ENCODE data around the gene MOK. TPM values are rescaled to one million over a fixed set of nuclear protein-coding genes. Genes with fewer than 3 reads are reported as not detected.
A peak's percentile ranks its signal among the peaks of the same experiment; 100 is the strongest.
"Not testable (repeated sequence)": the region's sequence is repeated elsewhere in the genome, so short reads cannot be mapped to it uniquely, and the experiment has no call there.

MOK gene
- 6.9 and 7.6 TPM in 2 replicates for total RNA-seq

GRCh38 chr14:102304611-102305506, at the start of gene MOK:
Gene MOK, minus strand, starts transcription at chr14:102305164. Its CDS starts 196 bp downstream, at chr14:102304968.
- DNase-seq: peak; percentile 100
- H3K4me1 Mint-ChIP-seq: peaks cover 8% of the 10 kb centered on the region
- no peaks in the 10 kb centered on the region for H3K9me3 Mint-ChIP-seq
- H3K36me3 Mint-ChIP-seq (ENCODE audit: low read depth): peaks cover 3% of the 10 kb centered on the region
- H3K27me3 Mint-ChIP-seq: peaks cover 22% of the 10 kb centered on the region
- H3K4me3 Mint-ChIP-seq: peak within 1 kb of the TSS; percentile 92
- intact Hi-C loops (cut with micrococcal nuclease): loop anchor here (1.0 kb wide), 1 partner anchor 9 kb away; no protein-coding TSS in a partner anchor
- peak within 1 kb of the TSS; percentile 96 for H3K27ac Mint-ChIP-seq

- intact Hi-C loops (cut with micrococcal nuclease): no loop called here
- Mint-ChIP-seq H3K9me3 (no peaks in the 10 kb centered on the region), H3K4me1 (no peaks in the 10 kb centered on the region), H3K27ac (no peak overlapping the region), H3K36me3 (ENCODE audit: low read depth) (peaks cover 58% of the 10 kb centered on the region), H3K27me3 (no peaks in the 10 kb centered on the region), H3K4me3 (no peak overlapping the region)
- DNase-seq: no peak
Observed at GRCh38 chr14:102353126-102353619, 48.2 kb upstream of the MOK start.

GRCh38 chr14:102352213-102352612, 47.2 kb upstream of the MOK start:
- no peak for DNase-seq
- no peak overlapping the region for H3K4me3 Mint-ChIP-seq
- H3K27me3 Mint-ChIP-seq: no peaks in the 10 kb centered on the region
- intact Hi-C loops (cut with micrococcal nuclease): no loop called here
- peaks cover 57% of the 10 kb centered on the region for H3K36me3 Mint-ChIP-seq (ENCODE audit: low read depth)
- H3K27ac Mint-ChIP-seq: no peak overlapping the region
- no peaks in the 10 kb centered on the region for H3K9me3 Mint-ChIP-seq
- no peaks in the 10 kb centered on the region for H3K4me1 Mint-ChIP-seq

- peaks cover 53% of the 10 kb centered on the region for H3K36me3 Mint-ChIP-seq (ENCODE audit: low read depth)
- H3K4me3 Mint-ChIP-seq; H3K4me1 Mint-ChIP-seq; H3K27ac Mint-ChIP-seq; intact Hi-C loops (cut with micrococcal nuclease); DNase-seq; H3K9me3 Mint-ChIP-seq; H3K27me3 Mint-ChIP-seq: not testable (repeated sequence)
Observed at GRCh38 chr14:102351593-102351992, 46.6 kb upstream of the MOK start.

- no peaks in the 10 kb centered on the region for H3K9me3 Mint-ChIP-seq
- no peaks in the 10 kb centered on the region for H3K27me3 Mint-ChIP-seq
- no peak for DNase-seq
- peaks cover 52% of the 10 kb centered on the region for H3K36me3 Mint-ChIP-seq (ENCODE audit: low read depth)
- H3K4me1 Mint-ChIP-seq: no peaks in the 10 kb centered on the region
- H3K4me3 Mint-ChIP-seq: no peak overlapping the region
- intact Hi-C loops (cut with micrococcal nuclease): no loop called here
- no peak overlapping the region for H3K27ac Mint-ChIP-seq
Observed at GRCh38 chr14:102351023-102351422, 46.1 kb upstream of the MOK start.

GRCh38 chr14:102348376-102348775, 43.4 kb upstream of the MOK start:
- intact Hi-C loops (cut with micrococcal nuclease): no loop called here
- Mint-ChIP-seq H3K27me3 (no peaks in the 10 kb centered on the region), H3K4me1 (no peaks in the 10 kb centered on the region), H3K4me3 (no peak overlapping the region), H3K36me3 (ENCODE audit: low read depth) (peaks cover 48% of the 10 kb centered on the region), H3K27ac (no peak overlapping the region), H3K9me3 (no peaks in the 10 kb centered on the region)
- no peak for DNase-seq

- no peaks in the 10 kb centered on the region for H3K27me3 Mint-ChIP-seq
- H3K4me3 Mint-ChIP-seq: no peak overlapping the region
- no peak for DNase-seq
- no peaks in the 10 kb centered on the region for H3K9me3 Mint-ChIP-seq
- no peak overlapping the region for H3K27ac Mint-ChIP-seq
- H3K36me3 Mint-ChIP-seq (ENCODE audit: low read depth): peaks cover 49% of the 10 kb centered on the region
- H3K4me1 Mint-ChIP-seq: no peaks in the 10 kb centered on the region
- intact Hi-C loops (cut with micrococcal nuclease): no loop called here
Observed at GRCh38 chr14:102346645-102347044, 41.7 kb upstream of the MOK start.

- Mint-ChIP-seq H3K27ac (no peak overlapping the region), H3K9me3 (no peaks in the 10 kb centered on the region), H3K4me3 (no peak overlapping the region), H3K4me1 (no peaks in the 10 kb centered on the region), H3K27me3 (no peaks in the 10 kb centered on the region), H3K36me3 (ENCODE audit: low read depth) (peaks cover 46% of the 10 kb centered on the region)
- no peak for DNase-seq
- intact Hi-C loops (cut with micrococcal nuclease): no loop called here
Observed at GRCh38 chr14:102345232-102345631, 40.3 kb upstream of the MOK start.

GRCh38 chr14:102344485-102344884, 39.5 kb upstream of the MOK start:
- no peak overlapping the region for H3K27ac Mint-ChIP-seq
- DNase-seq: no peak
- no peak overlapping the region for H3K4me3 Mint-ChIP-seq
- H3K4me1 Mint-ChIP-seq: no peaks in the 10 kb centered on the region
- no peaks in the 10 kb centered on the region for H3K9me3 Mint-ChIP-seq
- peaks cover 39% of the 10 kb centered on the region for H3K36me3 Mint-ChIP-seq (ENCODE audit: low read depth)
- no peaks in the 10 kb centered on the region for H3K27me3 Mint-ChIP-seq
- intact Hi-C loops (cut with micrococcal nuclease): no loop called here

GRCh38 chr14:102344084-102344483, 39.1 kb upstream of the MOK start:
- DNase-seq: no peak
- Mint-ChIP-seq H3K27ac (no peak overlapping the region), H3K4me1 (no peaks in the 10 kb centered on the region), H3K4me3 (no peak overlapping the region), H3K36me3 (ENCODE audit: low read depth) (peaks cover 37% of the 10 kb centered on the region), H3K9me3 (no peaks in the 10 kb centered on the region), H3K27me3 (no peaks in the 10 kb centered on the region)
- intact Hi-C loops (cut with micrococcal nuclease): no loop called here

GRCh38 chr14:102342238-102342637, 37.3 kb upstream of the MOK start:
- peaks cover 31% of the 10 kb centered on the region for H3K36me3 Mint-ChIP-seq (ENCODE audit: low read depth)
- intact Hi-C loops (cut with micrococcal nuclease): no loop called here
- H3K4me1 Mint-ChIP-seq: no peaks in the 10 kb centered on the region
- H3K9me3 Mint-ChIP-seq: no peaks in the 10 kb centered on the region
- DNase-seq: no peak
- H3K4me3 Mint-ChIP-seq: no peak overlapping the region
- H3K27ac Mint-ChIP-seq: no peak overlapping the region
- no peaks in the 10 kb centered on the region for H3K27me3 Mint-ChIP-seq

- Mint-ChIP-seq H3K4me1 (no peaks in the 10 kb centered on the region), H3K27me3 (no peaks in the 10 kb centered on the region), H3K27ac (no peak overlapping the region), H3K9me3 (no peaks in the 10 kb centered on the region), H3K36me3 (ENCODE audit: low read depth) (peaks cover 31% of the 10 kb centered on the region), H3K4me3 (no peak overlapping the region)
- no peak for DNase-seq
- intact Hi-C loops (cut with micrococcal nuclease): no loop called here
Observed at GRCh38 chr14:102341566-102341965, 36.6 kb upstream of the MOK start.

GRCh38 chr14:102338724-102339123, 33.8 kb upstream of the MOK start:
- peaks cover 36% of the 10 kb centered on the region for H3K36me3 Mint-ChIP-seq (ENCODE audit: low read depth)
- H3K4me1 Mint-ChIP-seq: peaks cover 3% of the 10 kb centered on the region
- no peaks in the 10 kb centered on the region for H3K27me3 Mint-ChIP-seq
- no peaks in the 10 kb centered on the region for H3K9me3 Mint-ChIP-seq
- DNase-seq: no peak
- H3K4me3 Mint-ChIP-seq: no peak overlapping the region
- H3K27ac Mint-ChIP-seq: no peak overlapping the region
- intact Hi-C loops (cut with micrococcal nuclease): no loop called here

- no peaks in the 10 kb centered on the region for H3K27me3 Mint-ChIP-seq
- peaks cover 28% of the 10 kb centered on the region for H3K36me3 Mint-ChIP-seq (ENCODE audit: low read depth)
- intact Hi-C loops (cut with micrococcal nuclease): no loop called here
- peaks cover 3% of the 10 kb centered on the region for H3K4me1 Mint-ChIP-seq
- H3K27ac Mint-ChIP-seq: no peak overlapping the region
- no peak for DNase-seq
- H3K4me3 Mint-ChIP-seq: no peak overlapping the region
- H3K9me3 Mint-ChIP-seq: no peaks in the 10 kb centered on the region
Observed at GRCh38 chr14:102335163-102335562, 30.2 kb upstream of the MOK start.
